GM18508 (cell line): Measurements from ENCODE around the gene ZBTB38.

ENCODE experiments used
- ATAC-seq: cut with Tn5 transposase; IDR thresholded peaks from one replicate; pipeline ENCODE4 v1.9.1; 2021; ENCODE audit warnings: moderate number of reproducible peaks; ENCODE audit not compliant: insufficient read depth, unreplicated experiment

The ZBTB38 gene

DNA sequence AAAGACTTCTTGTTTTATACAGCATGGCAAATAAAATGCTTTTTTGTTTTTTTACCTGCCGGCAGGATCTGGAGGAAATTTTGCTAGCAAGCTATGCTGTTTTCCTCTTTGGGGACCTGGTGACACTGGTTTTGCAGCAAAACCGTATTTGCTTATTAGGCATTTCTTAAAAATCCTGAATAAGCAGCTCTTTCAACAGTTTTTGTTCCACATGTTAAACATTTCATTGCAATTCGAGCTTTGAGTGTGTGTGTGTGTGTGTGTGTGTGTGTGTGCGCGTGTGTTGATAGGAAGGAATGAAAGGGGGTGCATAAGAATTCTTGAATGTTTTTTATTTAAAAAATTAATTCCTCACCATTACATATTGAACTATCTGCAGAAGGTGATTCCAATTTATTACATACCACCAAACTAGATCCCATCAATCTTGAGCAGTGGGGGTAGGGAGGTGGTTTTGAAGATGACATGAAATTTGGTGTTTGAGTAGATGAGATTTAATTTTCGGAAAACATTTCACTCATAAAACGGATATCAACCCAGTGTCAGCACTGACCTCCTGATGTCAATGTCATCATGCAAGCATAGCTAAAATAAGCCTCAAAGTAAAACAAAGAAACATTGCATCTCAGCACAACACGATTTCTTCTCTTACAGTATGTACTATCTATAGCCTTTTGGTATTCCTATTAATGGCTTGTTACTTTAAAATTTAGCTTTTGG is 17.3 kb downstream of the ZBTB38 start:
- no peak for ATAC-seq

DNA sequence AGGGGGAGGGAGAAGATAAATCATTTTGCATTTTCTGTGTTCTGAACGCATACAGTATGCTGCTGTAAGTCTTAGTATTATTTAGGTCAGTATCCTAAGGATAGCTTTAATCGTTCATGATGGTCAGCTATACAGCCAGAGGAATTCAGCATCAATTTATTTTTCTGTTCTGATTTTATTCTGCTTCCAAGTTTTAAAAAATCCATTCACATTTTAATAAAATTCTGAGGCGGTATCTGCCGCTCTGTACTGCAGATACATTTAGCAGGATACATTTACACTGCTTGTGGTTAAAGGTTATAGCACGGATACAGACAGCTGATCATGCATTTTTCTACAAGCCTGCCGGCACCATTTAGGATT is 17.8 kb downstream of the ZBTB38 start:
- no peak for ATAC-seq

GRCh38 chr3:141386611-141387111 is 18.4 kb downstream of the ZBTB38 start:
- no peak for ATAC-seq

GRCh38 chr3:141387516-141387915 is 19.2 kb downstream of the ZBTB38 start:
- no peak for ATAC-seq

DNA sequence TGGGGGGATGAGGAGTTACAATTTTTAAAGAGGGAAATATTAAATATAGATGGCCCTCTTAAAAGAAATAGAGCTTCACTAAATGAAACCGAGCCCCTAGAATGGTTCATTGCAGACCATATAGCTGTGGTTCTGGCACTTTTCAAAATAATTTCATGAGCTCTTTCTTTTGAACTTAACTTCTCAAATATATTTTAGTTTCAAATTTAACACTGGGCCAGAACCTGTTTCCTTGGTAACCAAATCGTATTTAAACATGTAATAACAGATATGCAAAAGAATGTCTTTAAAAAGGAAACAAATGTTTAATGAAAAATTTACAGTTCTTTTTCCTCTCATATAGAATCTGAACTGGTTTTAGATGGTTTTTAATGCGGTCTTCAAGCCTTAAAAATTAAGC is 20.1 kb downstream of the ZBTB38 start:
- ATAC-seq, result no peak

DNA sequence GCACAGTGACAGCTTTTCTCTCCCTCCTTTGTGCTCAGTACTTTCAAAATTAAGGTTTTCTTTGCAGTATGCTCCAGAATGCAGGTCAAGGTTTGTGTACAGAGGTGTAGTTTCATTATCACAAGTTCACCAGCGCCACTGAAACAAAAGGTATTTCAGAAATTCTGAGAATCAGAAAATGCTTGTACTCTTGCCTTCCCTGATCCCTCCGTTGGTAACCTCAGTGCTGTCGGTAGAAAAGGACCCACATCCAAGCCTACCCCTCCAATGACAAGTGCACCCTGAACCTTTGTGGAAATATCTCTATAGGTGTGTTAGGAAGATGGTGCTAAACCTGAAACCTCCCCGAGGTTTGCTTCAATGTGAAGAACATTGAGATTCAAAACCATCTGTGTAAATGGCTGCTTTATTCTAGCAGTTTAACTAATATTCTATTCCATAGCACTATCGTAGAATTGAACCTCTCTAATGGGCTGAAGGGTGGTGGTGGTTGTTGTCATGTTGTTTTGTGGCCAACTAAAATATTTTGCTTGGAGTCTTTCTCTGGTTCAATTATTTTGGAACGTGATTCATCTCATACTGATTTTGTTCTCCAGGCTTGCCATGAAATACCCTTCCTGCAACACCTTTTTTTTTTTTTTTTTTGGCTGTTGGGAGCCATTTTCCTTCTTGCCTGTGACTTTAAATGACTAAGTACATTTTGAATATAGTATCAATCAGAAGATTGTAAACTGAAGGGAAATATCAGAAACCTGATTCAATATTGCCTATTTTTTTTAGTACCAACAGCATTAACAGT is 20.7 kb downstream of the ZBTB38 start:
- no peak for ATAC-seq

DNA sequence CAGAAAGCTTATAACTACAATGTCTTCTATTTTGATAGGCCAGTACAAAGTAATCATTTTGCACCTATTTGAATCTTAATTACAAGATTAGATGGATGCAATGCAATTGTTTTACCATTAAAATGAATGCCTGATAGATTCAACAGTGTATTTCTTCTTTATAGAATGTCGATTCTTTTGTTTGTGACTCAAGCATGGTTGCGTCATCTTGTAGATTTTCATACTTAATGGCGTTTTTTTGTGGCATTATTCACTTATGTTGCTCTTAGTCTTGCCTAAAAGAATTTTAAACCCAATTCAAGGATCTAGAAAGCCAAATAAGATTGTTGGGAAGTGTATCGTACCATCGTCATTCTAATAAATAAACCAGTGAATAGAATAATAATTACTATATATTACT is 21.4 kb downstream of the ZBTB38 start:
- ATAC-seq, result no peak

DNA sequence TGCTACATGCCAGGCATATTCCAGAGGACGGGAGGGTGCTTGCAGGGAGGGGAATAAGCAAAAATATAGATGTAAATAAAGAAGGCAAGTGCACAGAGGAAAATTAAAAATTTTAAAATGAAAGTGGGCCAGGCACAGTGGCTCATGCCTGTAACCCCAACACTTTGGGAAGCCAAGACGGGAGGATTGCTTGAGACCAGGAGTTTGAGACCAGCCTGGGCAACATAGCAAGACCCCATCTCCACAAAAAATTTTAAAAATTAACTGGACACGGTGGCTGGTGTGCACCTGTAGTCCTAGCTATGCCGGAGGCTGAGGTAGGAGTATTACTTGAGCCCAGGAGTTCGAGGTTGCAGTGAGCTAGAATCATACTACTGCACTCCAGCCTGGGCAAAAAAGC is 22.4 kb downstream of the ZBTB38 start:
- no peak for ATAC-seq

GRCh38 chr3:141391298-141391990 is 23.1 kb downstream of the ZBTB38 start:
- ATAC-seq, result no peak

GRCh38 chr3:141391991-141392316 is 23.6 kb downstream of the ZBTB38 start:
- ATAC-seq, result no peak

GRCh38 chr3:141392416-141392815 is 24.1 kb downstream of the ZBTB38 start:
- ATAC-seq, result no peak

DNA sequence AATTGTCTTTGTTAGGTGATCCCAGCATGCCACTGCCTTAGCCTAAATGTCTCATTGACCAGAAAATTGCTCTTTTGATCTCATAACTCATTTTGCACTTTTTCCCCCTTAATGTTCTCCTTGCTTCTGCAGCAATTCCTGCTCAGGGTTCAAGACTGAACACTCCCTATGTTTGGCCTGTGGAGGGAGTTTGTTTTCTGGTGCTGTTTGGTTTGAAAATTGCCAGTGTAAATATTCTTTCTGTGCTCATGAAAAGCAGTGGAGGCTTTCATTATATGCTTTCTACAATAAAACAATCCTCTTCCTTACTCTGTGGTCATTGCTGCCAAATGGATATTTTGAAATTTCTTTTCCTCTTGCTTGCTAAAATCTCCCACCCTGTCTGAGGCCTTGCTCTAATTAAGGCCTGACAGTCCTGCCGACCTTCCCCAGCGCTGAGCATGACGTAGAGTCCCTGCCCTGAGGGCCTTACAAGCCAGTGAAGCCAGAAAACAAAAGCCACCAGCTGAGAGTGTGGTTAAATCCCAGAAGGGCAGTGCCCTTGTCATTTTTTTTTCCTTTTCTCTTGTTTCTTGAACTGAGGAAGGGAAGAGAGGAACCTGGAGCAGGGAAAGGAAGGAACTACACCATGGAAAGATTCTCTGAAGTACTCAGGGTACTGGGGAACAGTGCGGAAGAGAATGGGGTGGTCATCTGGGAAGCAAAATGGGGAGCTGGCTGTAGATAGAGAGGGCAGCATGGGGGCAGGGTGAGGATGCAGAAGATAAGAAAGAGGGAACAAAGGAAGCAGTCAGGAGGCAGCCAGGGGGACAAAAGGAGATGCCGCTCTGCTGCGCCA is 24.8 kb downstream of the ZBTB38 start:
- ATAC-seq, result no peak

DNA sequence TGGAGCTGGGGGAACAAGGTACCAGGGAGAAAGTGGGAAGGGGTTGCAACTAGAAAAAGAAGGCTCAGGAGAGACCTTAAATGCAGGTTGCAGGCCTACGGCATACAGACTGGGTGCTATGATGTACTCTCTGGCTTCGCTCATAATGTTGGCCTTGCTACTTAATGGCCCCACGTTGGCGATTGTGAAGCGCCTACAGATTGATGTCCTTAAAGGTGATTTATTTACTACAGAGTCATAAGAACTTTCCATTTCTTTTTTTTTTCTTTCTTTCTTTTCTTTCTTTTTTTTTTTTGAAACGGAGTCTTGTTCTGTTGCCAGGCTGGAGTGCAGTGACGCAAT is 25.4 kb downstream of the ZBTB38 start:
- ATAC-seq, result no peak

GRCh38 chr3:141394560-141394959 is 26.3 kb downstream of the ZBTB38 start:
- no peak for ATAC-seq

DNA sequence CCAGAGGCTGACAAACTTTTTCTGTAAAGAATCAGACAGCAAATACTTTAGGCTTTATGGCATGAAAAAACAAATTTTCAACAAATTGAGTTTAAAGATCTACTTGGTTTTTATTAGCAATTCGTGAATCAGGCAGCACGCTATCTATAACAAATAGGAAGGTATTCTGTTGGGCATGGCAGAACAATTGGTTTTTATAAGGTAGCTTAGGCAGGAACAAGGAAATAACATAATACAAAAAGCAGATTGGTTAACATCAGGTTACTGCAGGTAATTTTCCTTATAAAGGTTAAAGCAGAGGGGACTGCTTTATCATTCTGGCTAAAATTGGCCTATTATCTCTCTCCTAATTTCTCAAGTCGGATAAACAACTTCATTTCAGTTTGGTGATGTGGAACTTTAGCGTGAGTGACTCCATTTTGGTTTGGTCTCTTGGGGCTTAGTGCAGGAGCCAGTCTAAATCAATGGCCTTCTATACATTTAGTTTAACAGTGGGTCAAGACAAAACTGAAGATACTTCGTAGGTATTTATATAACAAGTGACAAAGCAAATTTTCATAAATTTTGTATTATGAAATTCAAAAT is 26.8 kb downstream of the ZBTB38 start:
- ATAC-seq, result no peak

DNA sequence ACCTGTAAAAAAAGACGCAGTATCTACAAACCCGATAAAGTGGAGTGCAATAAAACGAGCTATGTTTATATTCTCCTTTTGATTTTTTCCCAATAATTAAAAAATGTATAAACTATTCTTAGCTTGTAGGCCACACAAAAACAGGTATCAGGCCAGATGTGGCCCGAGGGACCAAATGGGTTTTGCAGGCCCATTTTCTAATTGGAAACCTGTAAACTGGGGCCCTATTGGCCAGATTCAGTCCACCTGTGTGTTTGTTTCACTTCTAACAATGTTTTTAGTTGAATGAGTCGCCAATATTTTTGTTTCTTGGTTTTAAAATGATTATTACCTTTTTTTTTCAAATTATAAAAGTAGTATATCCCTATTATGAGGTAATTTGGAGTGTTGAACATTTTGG is 29.7 kb downstream of the ZBTB38 start:
- ATAC-seq, result no peak

- ATAC-seq, result no peak
These were observed 30.9 kb downstream of the ZBTB38 start for GRCh38 chr3:141399200-141399599.

DNA sequence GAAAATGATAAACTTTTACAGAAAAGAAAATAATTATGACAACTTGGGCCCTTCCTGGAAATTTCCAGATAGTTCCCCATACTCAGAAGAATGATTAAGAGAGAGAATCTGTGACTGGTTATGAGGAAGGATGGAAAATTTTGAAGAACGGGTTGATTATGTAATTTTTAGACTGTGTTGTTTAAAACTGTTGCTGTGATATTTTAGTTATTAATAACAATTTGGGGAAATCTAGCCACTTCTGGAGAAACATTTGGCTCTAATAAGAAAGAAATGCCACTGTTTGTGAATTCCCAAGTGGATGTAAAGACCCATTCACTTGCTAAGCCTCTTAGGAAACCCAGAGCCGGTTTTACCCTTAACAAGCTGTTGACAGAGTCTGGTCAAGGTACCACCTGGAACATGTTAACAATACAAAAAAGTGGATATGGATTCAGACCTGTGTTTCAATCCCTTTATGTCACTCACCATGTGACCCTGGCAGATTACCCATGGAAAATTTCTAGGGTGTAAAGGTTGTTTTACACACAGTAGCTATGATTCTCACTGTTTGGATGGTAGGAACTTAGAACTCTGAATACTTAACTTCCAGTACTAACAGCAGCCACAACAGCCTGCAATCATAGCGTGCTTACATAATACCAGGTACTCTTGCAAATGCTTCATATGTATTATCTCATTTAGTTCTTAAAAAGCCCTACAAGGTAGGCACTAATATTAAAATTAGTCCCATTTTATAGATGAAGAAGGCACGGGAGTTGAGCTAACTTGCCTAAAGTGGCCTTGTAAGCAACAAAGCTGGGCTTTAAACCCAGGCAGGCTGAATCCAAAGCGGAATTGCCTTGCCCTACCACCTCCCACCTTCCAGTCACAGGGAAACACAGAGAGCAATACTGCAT is 32.0 kb downstream of the ZBTB38 start:
- ATAC-seq, result no peak

DNA sequence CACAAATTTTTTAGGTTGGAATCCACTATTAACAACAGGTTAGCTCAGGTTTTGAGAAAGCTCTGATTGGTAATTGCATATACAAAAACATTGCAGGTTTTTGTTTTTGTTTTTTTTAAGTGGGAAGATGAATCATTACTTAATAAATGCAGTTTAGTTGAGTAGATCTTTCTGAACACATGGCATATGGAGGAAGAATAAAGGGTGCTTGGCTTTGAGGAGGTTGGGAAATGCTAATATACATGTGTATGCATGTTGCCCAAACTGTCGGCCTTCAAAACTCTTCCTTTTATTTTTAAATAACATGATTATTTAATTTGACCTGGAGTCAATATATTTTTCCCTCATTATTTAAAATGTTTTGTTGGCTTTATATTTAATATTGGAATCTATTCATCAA is 32.8 kb downstream of the ZBTB38 start:
- ATAC-seq, result no peak
